Adipocyte (in vitro differentiated cells): ENCODE data around the gene C4A.
"Not testable (repeated sequence)": the region's sequence is repeated elsewhere in the genome, so short reads cannot be mapped to it uniquely, and the experiment has no call there.

ENCODE experiments used
- DNase-seq: peaks from one replicate; pipeline ENCODE4 v3.0.0-alpha.2; 2015; ENCODE audit warnings: low read depth
- H3K27me3 ChIP-seq: replicated peaks from 2 replicates; pipeline ENCODE4 v1.7.0; 2013; ENCODE audit warnings: mild to moderate bottlenecking, low read length, moderate library complexity; ENCODE audit not compliant: control insufficient read depth, insufficient read depth
- H3K36me3 ChIP-seq: 2 replicates; pipeline ENCODE4 v1.7.0; 2013; ENCODE audit warnings: low read length, mild to moderate bottlenecking, moderate library complexity; ENCODE audit not compliant: control insufficient read depth, insufficient read depth, severe bottlenecking
- H3K4me1 ChIP-seq: 2 replicates; pipeline ENCODE4 v1.7.0; 2013; ENCODE audit warnings: mild to moderate bottlenecking, low read length, moderate library complexity; ENCODE audit not compliant: control insufficient read depth, insufficient read depth
- H3K4me3 ChIP-seq: 2 replicates; pipeline ENCODE4 v1.7.0; 2013; ENCODE audit warnings: mild to moderate bottlenecking, low read length, moderate library complexity
- H3K9ac ChIP-seq: 2 replicates; pipeline ENCODE4 v1.7.0; 2013; ENCODE audit warnings: mild to moderate bottlenecking, low read length, moderate library complexity
- H3K9me3 ChIP-seq: 2 replicates; pipeline ENCODE4 v1.7.0; 2013; ENCODE audit warnings: mild to moderate bottlenecking, low read length, moderate library complexity; ENCODE audit not compliant: control insufficient read depth

C4A gene

GRCh38 chr6:32039321-32040274, 57.7 kb downstream of the C4A start:
- H3K9ac ChIP-seq, H3K36me3 ChIP-seq, H3K4me1 ChIP-seq, H3K27me3 ChIP-seq, H3K4me3 ChIP-seq, DNase-seq, H3K9me3 ChIP-seq: not testable (repeated sequence)

GRCh38 chr6:32040299-32041049, 58.6 kb downstream of the C4A start:
- DNase-seq, H3K9me3 ChIP-seq, H3K4me1 ChIP-seq: not testable (repeated sequence)

GRCh38 chr6:32041050-32041321, 59.1 kb downstream of the C4A start:
- DNase-seq, H3K9me3 ChIP-seq, H3K9ac ChIP-seq, H3K4me1 ChIP-seq, H3K36me3 ChIP-seq, H3K27me3 ChIP-seq, H3K4me3 ChIP-seq: not testable (repeated sequence)

More at GRCh38 chr6:32040299-32041049, 58.6 kb downstream of the C4A start:
- H3K27me3 ChIP-seq, H3K4me3 ChIP-seq, H3K9ac ChIP-seq, H3K36me3 ChIP-seq: not testable (repeated sequence)

- not testable (repeated sequence) for H3K4me3 ChIP-seq, H3K9ac ChIP-seq, DNase-seq, H3K27me3 ChIP-seq, H3K4me1 ChIP-seq, H3K36me3 ChIP-seq, H3K9me3 ChIP-seq
Observed at GRCh38 chr6:32041385-32041784, 59.5 kb downstream of the C4A start.

GRCh38 chr6:32042276-32042675, 60.4 kb downstream of the C4A start:
- not testable (repeated sequence) for DNase-seq, H3K36me3 ChIP-seq, H3K9ac ChIP-seq, H3K9me3 ChIP-seq, H3K27me3 ChIP-seq, H3K4me3 ChIP-seq
- peaks cover 13% of the 10 kb centered on the region for H3K4me1 ChIP-seq

GRCh38 chr6:32043589-32044380, 61.9 kb downstream of the C4A start:
- not testable (repeated sequence) for H3K9ac ChIP-seq, H3K36me3 ChIP-seq, H3K27me3 ChIP-seq, DNase-seq, H3K9me3 ChIP-seq, H3K4me3 ChIP-seq
- H3K4me1 ChIP-seq, result peaks cover 22% of the 10 kb centered on the region

- H3K27me3 ChIP-seq, H3K9ac ChIP-seq, DNase-seq, H3K9me3 ChIP-seq, H3K36me3 ChIP-seq, H3K4me3 ChIP-seq: not testable (repeated sequence)
- peaks cover 22% of the 10 kb centered on the region for H3K4me1 ChIP-seq
Observed at GRCh38 chr6:32044916-32045315, 63.1 kb downstream of the C4A start.

GRCh38 chr6:32045811-32046449, 64.1 kb downstream of the C4A start:
- Histone ChIP-seq H3K9ac (peak overlapping the region; percentile 78), H3K4me3 (peak overlapping the region; percentile 40), H3K9me3 (no peaks in the 10 kb centered on the region), H3K4me1 (peaks cover 22% of the 10 kb centered on the region), H3K27me3 (no peaks in the 10 kb centered on the region), H3K36me3 (no peaks in the 10 kb centered on the region)
- no peak for DNase-seq

GRCh38 chr6:32046450-32047083, 64.7 kb downstream of the C4A start:
- H3K9ac ChIP-seq, result peak overlapping the region; percentile 78
- DNase-seq, result peak; percentile 10
- peak overlapping the region; percentile 40 for H3K4me3 ChIP-seq
- peaks cover 22% of the 10 kb centered on the region for H3K4me1 ChIP-seq
- H3K9me3 ChIP-seq, result no peaks in the 10 kb centered on the region
- no peaks in the 10 kb centered on the region for H3K36me3 ChIP-seq
- no peaks in the 10 kb centered on the region for H3K27me3 ChIP-seq

- peak; percentile 30 for DNase-seq
Observed at GRCh38 chr6:32047084-32047478, 65.2 kb downstream of the C4A start.

More at GRCh38 chr6:32047084-32047478, 65.2 kb downstream of the C4A start:
- H3K4me1 ChIP-seq, result peaks cover 22% of the 10 kb centered on the region
- H3K27me3 ChIP-seq, result no peaks in the 10 kb centered on the region
- H3K36me3 ChIP-seq, result no peaks in the 10 kb centered on the region
- H3K9ac ChIP-seq, result peak overlapping the region; percentile 78
- no peak overlapping the region for H3K4me3 ChIP-seq
- no peaks in the 10 kb centered on the region for H3K9me3 ChIP-seq
